HepG2 (cell line): Measurements from ENCODE around the gene TTC8. TPM values are rescaled to one million over a fixed set of nuclear protein-coding genes. Genes with fewer than 3 reads are reported as not detected.

ENCODE experiments used
- GABPA ChIP-seq, 2 experiments: IDR thresholded peaks; 2 replicates each; pipeline ENCODE4 v1.6.1; 2011 to 2016; ENCODE audit warnings: low read depth in 2 of 2, low read length in 1 of 2, missing biosample characterization in 1 of 2, missing genetic modification characterization in 1 of 2
- KDM1A ChIP-seq: IDR thresholded peaks from 2 replicates; pipeline ENCODE4 v1.6.1; 2016; ENCODE audit warnings: missing compliant biosample characterization
- MBNL3 ChIP-seq: fragments of 250-450 bp; sonication (Bioruptor Pico); conservative IDR thresholded peaks from 2 replicates; pipeline ENCODE4 v1.8.0; 2022; ENCODE audit warnings: mild to moderate bottlenecking, inconsistent platforms
- NKX3-1 ChIP-seq: sonication (generic); formaldehyde crosslinking; IDR thresholded peaks from 2 replicates; pipeline ENCODE4 v1.5.0; 2020; ENCODE audit warnings: missing genetic modification reagents
- NONO ChIP-seq, 2 experiments: fragments of 450-650 bp in 1 of 2; sonication (generic) in 1 of 2; formaldehyde crosslinking in 1 of 2; IDR thresholded peaks in 1 of 2; conservative IDR thresholded peaks in 1 of 2; 2 replicates each; pipeline versions ENCODE4 v1.6.1 to v1.8.0; 2017 to 2022; ENCODE audit warnings: mild to moderate bottlenecking in 1 of 2, missing genetic modification reagents in 1 of 2, moderate library complexity in 1 of 2
- NPAS2 ChIP-seq: sonication (generic); formaldehyde crosslinking; IDR thresholded peaks from 2 replicates; pipeline ENCODE4 v1.8.0; 2022; ENCODE audit warnings: mild to moderate bottlenecking, missing genetic modification reagents, borderline replicate concordance
- PAWR ChIP-seq: sonication (generic); formaldehyde crosslinking; IDR thresholded peaks from 2 replicates; pipeline ENCODE4 v1.4.0; 2020; ENCODE audit warnings: missing genetic modification reagents, mild to moderate bottlenecking, borderline replicate concordance
- SAP130 ChIP-seq: IDR thresholded peaks from 2 replicates; pipeline ENCODE4 v1.6.1; 2016; ENCODE audit warnings: low read depth
- SRSF9 ChIP-seq: fragments of 200-400 bp; formaldehyde crosslinking; IDR thresholded peaks from 2 replicates; pipeline ENCODE4 v1.6.1; 2018; ENCODE audit warnings: borderline replicate concordance, mild to moderate bottlenecking, low read depth, low read length; ENCODE audit not compliant: insufficient read depth, poor library complexity, severe bottlenecking
- TOPORS ChIP-seq: sonication (generic); formaldehyde crosslinking; IDR thresholded peaks from 2 replicates; pipeline ENCODE4 v1.8.0; 2023; ENCODE audit warnings: mild to moderate bottlenecking, missing genetic modification reagents
- TSC22D2 ChIP-seq: sonication (generic); formaldehyde crosslinking; IDR thresholded peaks from 2 replicates; pipeline ENCODE4 v1.5.1; 2020; ENCODE audit warnings: missing genetic modification reagents, mild to moderate bottlenecking, borderline replicate concordance
- ZBTB21 ChIP-seq: sonication (generic); formaldehyde crosslinking; IDR thresholded peaks from 2 replicates; pipeline ENCODE4 v1.4.0; 2020; ENCODE audit warnings: missing genetic modification reagents
- ZFP36L1 ChIP-seq: sonication (generic); formaldehyde crosslinking; IDR thresholded peaks from 2 replicates; pipeline ENCODE4 v1.8.0; 2022; ENCODE audit warnings: mild to moderate bottlenecking, missing genetic modification reagents, moderate library complexity
- ZNF124 ChIP-seq: sonication (generic); formaldehyde crosslinking; IDR thresholded peaks from 2 replicates; pipeline ENCODE4 v1.4.0; 2020; ENCODE audit warnings: missing genetic modification reagents
- ZNF205 ChIP-seq: IDR thresholded peaks from 2 replicates; pipeline ENCODE4 v1.6.1; 2018; ENCODE audit warnings: missing biosample characterization, missing genetic modification reagents
- polyA plus RNA-seq, 8 experiments: library from polyadenylated mRNA; depleted of rRNA in 3 of 8; stranded (reverse) in 7 of 8; unstranded in 1 of 8; fragments of >200 nt; fragmentation: Illumina TruSeq in 4 of 8; extraction: Trizol in 4 of 8; gene quantifications; 2 replicates each; pipeline versions ENCODE4 v1.2.1 to v1.2.3, GENCODE V29; 2011 to 2016; ENCODE audit warnings: low read depth in 4 of 8, missing spikeins in 1 of 8, mixed read lengths in 1 of 8; ENCODE audit not compliant: insufficient read depth in 1 of 8
- total RNA-seq, 5 experiments: library from RNA; depleted of rRNA; stranded (reverse); fragments of >200 nt; fragmentation: Illumina TruSeq; extraction: Trizol; gene quantifications; 2 replicates each; pipeline ENCODE4 v1.2.3, GENCODE V29; 2016; ENCODE audit warnings: low read depth in 1 of 5
- TF ChIP-seq, protein P1 (sequence below): sonication (generic); formaldehyde crosslinking; IDR thresholded peaks from 2 replicates; pipeline ENCODE4 v1.4.0; 2020; ENCODE audit warnings: low read depth, missing genetic modification reagents
- TF ChIP-seq, protein P2 (sequence below): sonication (generic); formaldehyde crosslinking; IDR thresholded peaks from 2 replicates; pipeline ENCODE4 v1.8.0; 2022; ENCODE audit warnings: low read depth, missing genetic modification reagents
- TF ChIP-seq, protein P3 (sequence below): sonication (generic); formaldehyde crosslinking; IDR thresholded peaks from 2 replicates; pipeline ENCODE4 v1.9.0; 2021; ENCODE audit warnings: missing genetic modification reagents, borderline replicate concordance
- TF ChIP-seq, protein P4 (sequence below): sonication (generic); formaldehyde crosslinking; conservative IDR thresholded peaks from 2 replicates; pipeline ENCODE4 v1.4.0; 2020; ENCODE audit warnings: missing genetic modification reagents
- TF ChIP-seq, protein P5 (sequence below): fragments of 450-650 bp; IDR thresholded peaks from 2 replicates; pipeline ENCODE4 v1.6.1; 2017

The TTC8 gene
- total and polyA plus RNA-seq, 2 of the 13 experiments (the other 11 are each of a cell fraction or from before 2014, with no cell fraction given): 13.8 to 15.2 TPM

DNA sequence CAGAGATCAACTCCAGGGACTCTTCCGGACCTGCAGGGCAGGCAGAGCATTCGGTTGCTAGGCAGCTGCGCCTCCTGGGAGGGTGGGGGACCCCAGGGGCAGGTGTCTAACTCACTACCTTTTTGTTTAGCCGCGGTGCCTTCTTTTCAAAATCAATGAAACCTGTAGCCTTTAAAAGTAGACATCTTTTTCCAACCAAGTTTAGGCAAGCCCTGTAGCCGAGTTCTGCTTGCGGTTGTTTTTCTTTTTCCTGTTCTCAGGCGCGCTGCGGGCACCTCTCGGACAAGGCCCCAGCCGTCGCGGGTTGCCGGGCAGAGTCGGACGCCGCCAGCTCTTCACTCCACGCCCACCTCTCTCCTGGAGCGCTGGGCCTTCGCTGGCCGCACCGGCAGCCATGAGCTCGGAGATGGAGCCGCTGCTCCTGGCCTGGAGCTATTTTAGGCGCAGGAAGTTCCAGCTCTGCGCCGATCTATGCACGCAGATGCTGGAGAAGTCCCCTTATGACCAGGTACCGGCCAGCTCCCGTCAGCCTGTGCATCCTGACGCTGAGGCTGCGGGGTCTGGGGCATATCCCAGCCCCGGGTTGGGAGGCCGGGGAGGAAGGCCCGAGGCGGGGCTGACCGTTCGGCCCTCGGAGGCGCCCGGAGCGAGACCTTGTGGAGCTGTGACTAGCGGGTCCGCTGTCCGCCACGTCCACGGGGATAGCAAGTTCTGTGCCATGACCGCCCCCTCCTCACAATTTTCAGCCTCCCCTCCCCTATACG is at the start of gene TTC8 (continued):
- TF ChIP-seq, protein P1, sequence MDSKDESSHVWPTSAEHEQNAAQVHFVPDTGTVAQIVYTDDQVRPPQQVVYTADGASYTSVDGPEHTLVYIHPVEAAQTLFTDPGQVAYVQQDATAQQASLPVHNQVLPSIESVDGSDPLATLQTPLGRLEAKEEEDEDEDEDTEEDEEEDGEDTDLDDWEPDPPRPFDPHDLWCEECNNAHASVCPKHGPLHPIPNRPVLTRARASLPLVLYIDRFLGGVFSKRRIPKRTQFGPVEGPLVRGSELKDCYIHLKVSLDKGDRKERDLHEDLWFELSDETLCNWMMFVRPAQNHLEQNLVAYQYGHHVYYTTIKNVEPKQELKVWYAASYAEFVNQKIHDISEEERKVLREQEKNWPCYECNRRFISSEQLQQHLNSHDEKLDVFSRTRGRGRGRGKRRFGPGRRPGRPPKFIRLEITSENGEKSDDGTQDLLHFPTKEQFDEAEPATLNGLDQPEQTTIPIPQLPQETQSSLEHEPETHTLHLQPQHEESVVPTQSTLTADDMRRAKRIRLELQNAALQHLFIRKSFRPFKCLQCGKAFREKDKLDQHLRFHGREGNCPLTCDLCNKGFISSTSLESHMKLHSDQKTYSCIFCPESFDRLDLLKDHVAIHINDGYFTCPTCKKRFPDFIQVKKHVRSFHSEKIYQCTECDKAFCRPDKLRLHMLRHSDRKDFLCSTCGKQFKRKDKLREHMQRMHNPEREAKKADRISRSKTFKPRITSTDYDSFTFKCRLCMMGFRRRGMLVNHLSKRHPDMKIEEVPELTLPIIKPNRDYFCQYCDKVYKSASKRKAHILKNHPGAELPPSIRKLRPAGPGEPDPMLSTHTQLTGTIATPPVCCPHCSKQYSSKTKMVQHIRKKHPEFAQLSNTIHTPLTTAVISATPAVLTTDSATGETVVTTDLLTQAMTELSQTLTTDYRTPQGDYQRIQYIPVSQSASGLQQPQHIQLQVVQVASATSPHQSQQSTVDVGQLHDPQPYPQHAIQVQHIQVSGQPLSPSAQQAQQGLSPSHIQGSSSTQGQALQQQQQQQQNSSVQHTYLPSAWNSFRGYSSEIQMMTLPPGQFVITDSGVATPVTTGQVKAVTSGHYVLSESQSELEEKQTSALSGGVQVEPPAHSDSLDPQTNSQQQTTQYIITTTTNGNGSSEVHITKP (CRISPR knock-in tag): no peak
- TF ChIP-seq, protein P2, sequence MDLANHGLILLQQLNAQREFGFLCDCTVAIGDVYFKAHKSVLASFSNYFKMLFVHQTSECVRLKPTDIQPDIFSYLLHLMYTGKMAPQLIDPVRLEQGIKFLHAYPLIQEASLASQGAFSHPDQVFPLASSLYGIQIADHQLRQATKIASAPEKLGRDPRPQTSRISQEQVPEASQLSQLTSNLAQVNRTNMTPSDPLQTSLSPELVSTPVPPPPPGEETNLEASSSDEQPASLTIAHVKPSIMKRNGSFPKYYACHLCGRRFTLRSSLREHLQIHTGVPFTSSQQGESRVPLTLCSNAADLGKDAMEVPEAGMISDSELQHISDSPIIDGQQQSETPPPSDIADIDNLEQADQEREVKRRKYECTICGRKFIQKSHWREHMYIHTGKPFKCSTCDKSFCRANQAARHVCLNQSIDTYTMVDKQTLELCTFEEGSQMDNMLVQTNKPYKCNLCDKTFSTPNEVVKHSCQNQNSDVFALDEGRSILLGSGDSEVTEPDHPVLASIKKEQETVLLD (CRISPR knock-in tag): no peak
- TF ChIP-seq MBNL3 (CRISPR knock-in tag) (no peak), NPAS2 (no peak), ZBTB21 (CRISPR knock-in tag) (no peak), SAP130 (peak; percentile 98), SRSF9 (no peak), NKX3-1 (CRISPR knock-in tag) (peak; percentile 83), GABPA (IDR thresholded peaks at IDR 0.05; ENCODE audit: low read depth, low read length) (no peak), GABPA (CRISPR knock-in tag; IDR thresholded peaks at IDR 0.05; ENCODE audit: low read depth) (peak; percentile 23; the same call in 1 of the 2 replicates), TOPORS (no peak), NONO (IDR thresholded peaks at IDR 0.05) (no peak), NONO (CRISPR knock-in tag; conservative IDR thresholded peaks at IDR 0.05) (peak; percentile 82; the same call in 1 of the 2 replicates), PAWR (CRISPR knock-in tag) (no peak), TSC22D2 (CRISPR knock-in tag) (no peak), ZNF205 (no peak), ZNF124 (CRISPR knock-in tag) (no peak), KDM1A (no peak), ZFP36L1 (CRISPR knock-in tag) (no peak)
- TF ChIP-seq, protein P3, sequence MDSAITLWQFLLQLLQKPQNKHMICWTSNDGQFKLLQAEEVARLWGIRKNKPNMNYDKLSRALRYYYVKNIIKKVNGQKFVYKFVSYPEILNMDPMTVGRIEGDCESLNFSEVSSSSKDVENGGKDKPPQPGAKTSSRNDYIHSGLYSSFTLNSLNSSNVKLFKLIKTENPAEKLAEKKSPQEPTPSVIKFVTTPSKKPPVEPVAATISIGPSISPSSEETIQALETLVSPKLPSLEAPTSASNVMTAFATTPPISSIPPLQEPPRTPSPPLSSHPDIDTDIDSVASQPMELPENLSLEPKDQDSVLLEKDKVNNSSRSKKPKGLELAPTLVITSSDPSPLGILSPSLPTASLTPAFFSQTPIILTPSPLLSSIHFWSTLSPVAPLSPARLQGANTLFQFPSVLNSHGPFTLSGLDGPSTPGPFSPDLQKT (CRISPR knock-in tag): no peak
- TF ChIP-seq, protein P4, sequence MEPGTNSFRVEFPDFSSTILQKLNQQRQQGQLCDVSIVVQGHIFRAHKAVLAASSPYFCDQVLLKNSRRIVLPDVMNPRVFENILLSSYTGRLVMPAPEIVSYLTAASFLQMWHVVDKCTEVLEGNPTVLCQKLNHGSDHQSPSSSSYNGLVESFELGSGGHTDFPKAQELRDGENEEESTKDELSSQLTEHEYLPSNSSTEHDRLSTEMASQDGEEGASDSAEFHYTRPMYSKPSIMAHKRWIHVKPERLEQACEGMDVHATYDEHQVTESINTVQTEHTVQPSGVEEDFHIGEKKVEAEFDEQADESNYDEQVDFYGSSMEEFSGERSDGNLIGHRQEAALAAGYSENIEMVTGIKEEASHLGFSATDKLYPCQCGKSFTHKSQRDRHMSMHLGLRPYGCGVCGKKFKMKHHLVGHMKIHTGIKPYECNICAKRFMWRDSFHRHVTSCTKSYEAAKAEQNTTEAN (CRISPR knock-in tag): no peak
- TF ChIP-seq, protein P5, sequence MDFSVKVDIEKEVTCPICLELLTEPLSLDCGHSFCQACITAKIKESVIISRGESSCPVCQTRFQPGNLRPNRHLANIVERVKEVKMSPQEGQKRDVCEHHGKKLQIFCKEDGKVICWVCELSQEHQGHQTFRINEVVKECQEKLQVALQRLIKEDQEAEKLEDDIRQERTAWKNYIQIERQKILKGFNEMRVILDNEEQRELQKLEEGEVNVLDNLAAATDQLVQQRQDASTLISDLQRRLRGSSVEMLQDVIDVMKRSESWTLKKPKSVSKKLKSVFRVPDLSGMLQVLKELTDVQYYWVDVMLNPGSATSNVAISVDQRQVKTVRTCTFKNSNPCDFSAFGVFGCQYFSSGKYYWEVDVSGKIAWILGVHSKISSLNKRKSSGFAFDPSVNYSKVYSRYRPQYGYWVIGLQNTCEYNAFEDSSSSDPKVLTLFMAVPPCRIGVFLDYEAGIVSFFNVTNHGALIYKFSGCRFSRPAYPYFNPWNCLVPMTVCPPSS: no peak
